MM.1S (cell line): Measurements from ENCODE around the gene MTTP.

Source experiments
- DNase-seq: peaks from one replicate; pipeline ENCODE4 v3.0.0-alpha.2; 2015
- H2AFZ ChIP-seq: fragments of 300-600 bp; sonication (generic); 2 replicates; pipeline ENCODE4 v1.6.0; 2016; ENCODE audit warnings: antibody characterized with exemption, low read length
- H3F3A ChIP-seq: fragments of 300-600 bp; sonication (generic); 2 replicates; pipeline ENCODE4 v1.6.1; 2016; ENCODE audit warnings: mild to moderate bottlenecking, antibody characterized with exemption, low read length, moderate library complexity, mixed read lengths; ENCODE audit not compliant: insufficient read depth
- H3K27ac ChIP-seq: fragments of 300-600 bp; sonication (generic); 2 replicates; pipeline ENCODE4 v1.5.1; 2016; ENCODE audit warnings: mild to moderate bottlenecking, low read length
- H3K27me3 ChIP-seq: fragments of 300-600 bp; sonication (generic); replicated peaks from 2 replicates; pipeline ENCODE4 v1.6.0; 2016; ENCODE audit warnings: low read length; ENCODE audit not compliant: insufficient read depth
- H3K36me3 ChIP-seq: fragments of 300-600 bp; sonication (generic); replicated peaks from 2 replicates; pipeline ENCODE4 v1.6.1; 2016; ENCODE audit warnings: mild to moderate bottlenecking, low read length, mixed read lengths; ENCODE audit not compliant: insufficient read depth
- H3K4me1 ChIP-seq: fragments of 300-600 bp; sonication (generic); 2 replicates; pipeline ENCODE4 v1.6.1; 2016; ENCODE audit warnings: low read length, mixed read lengths
- H3K4me2 ChIP-seq: fragments of 300-600 bp; sonication (generic); 2 replicates; pipeline ENCODE4 v1.6.0; 2016; ENCODE audit warnings: low read depth, low read length
- H3K4me3 ChIP-seq: fragments of 300-600 bp; sonication (generic); 2 replicates; pipeline ENCODE4 v1.5.1; 2016; ENCODE audit warnings: low read length, mixed read lengths
- H3K79me2 ChIP-seq: fragments of 300-600 bp; sonication (generic); 2 replicates; pipeline ENCODE4 v1.6.1; 2016; ENCODE audit warnings: mixed run types, low read length, mixed read lengths
- H3K9ac ChIP-seq: fragments of 300-600 bp; sonication (generic); 2 replicates; pipeline ENCODE4 v1.6.1; 2016; ENCODE audit warnings: low read length, mixed read lengths
- H3K9me2 ChIP-seq: fragments of 300-600 bp; sonication (generic); replicated peaks from 2 replicates; pipeline ENCODE4 v1.6.1; 2016; ENCODE audit warnings: mild to moderate bottlenecking, low read length, mixed read lengths; ENCODE audit not compliant: insufficient read depth
- H3K9me3 ChIP-seq: fragments of 300-600 bp; sonication (generic); replicated peaks from 2 replicates; pipeline ENCODE4 v1.6.1; 2016; ENCODE audit warnings: mild to moderate bottlenecking, low read length, mixed read lengths; ENCODE audit not compliant: insufficient read depth
- H4K20me1 ChIP-seq: fragments of 300-600 bp; sonication (generic); 2 replicates; pipeline ENCODE4 v1.6.1; 2016; ENCODE audit warnings: mild to moderate bottlenecking, low read length, moderate library complexity, mixed read lengths; ENCODE audit not compliant: insufficient read depth
- EZH2 ChIP-seq: fragments of 300-600 bp; sonication (generic); optimal IDR thresholded peaks from 2 replicates; pipeline ENCODE3; 2017; ENCODE audit warnings: low read depth, mild to moderate bottlenecking, antibody characterized with exemption, low read length, mixed read lengths
- EZH2phosphoT487 ChIP-seq: fragments of 300-600 bp; sonication (generic); IDR thresholded peaks from 2 replicates; pipeline ENCODE4 v1.6.1; 2018; ENCODE audit warnings: antibody characterized with exemption, low read length
- TF ChIP-seq, protein P1 (sequence below): fragments of 300-600 bp; sonication (generic); IDR thresholded peaks from 2 replicates; pipeline ENCODE4 v1.5.1; 2016; ENCODE audit warnings: antibody characterized with exemption, low read length, mixed read lengths

MTTP gene

DNA sequence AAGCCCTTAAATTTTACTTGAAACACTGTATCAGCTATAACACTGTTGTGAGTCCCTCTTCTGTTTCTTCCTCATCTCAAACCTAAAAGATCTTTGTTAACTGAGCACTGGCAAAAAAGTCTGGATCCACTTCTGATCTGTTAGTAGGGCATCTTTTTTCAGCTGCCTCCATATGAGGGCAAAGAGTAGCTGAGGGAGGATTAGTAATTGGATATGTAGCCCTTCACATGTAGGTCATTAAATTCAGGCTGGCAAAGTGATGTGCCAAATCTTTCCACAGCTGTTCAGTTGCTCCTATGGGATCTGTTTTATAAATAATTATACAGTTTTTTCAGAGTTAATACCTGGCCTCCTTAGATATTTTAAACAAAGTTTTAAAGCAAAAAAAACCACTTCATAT is 9.7 kb upstream of the MTTP start:
- Histone ChIP-seq H3K27me3 (no peaks in the 10 kb centered on the region), H3F3A (peaks cover 7% of the 10 kb centered on the region), H3K9ac (no peak overlapping the region), H3K79me2 (no peaks in the 10 kb centered on the region), H3K4me1 (peaks cover 7% of the 10 kb centered on the region), H4K20me1 (no peaks in the 10 kb centered on the region), H3K4me3 (no peak overlapping the region), H3K4me2 (peak overlapping the region; percentile 75; the same call in 1 of the 2 replicates), H3K36me3 (no peaks in the 10 kb centered on the region), H3K9me3 (no peaks in the 10 kb centered on the region), H3K27ac (no peak overlapping the region), H2AFZ (peak overlapping the region; percentile 34), H3K9me2 (no peaks in the 10 kb centered on the region)
- no peak for DNase-seq
- TF ChIP-seq EZH2phosphoT487 (no peak), EZH2 (no peak)
- TF ChIP-seq, protein P1, sequence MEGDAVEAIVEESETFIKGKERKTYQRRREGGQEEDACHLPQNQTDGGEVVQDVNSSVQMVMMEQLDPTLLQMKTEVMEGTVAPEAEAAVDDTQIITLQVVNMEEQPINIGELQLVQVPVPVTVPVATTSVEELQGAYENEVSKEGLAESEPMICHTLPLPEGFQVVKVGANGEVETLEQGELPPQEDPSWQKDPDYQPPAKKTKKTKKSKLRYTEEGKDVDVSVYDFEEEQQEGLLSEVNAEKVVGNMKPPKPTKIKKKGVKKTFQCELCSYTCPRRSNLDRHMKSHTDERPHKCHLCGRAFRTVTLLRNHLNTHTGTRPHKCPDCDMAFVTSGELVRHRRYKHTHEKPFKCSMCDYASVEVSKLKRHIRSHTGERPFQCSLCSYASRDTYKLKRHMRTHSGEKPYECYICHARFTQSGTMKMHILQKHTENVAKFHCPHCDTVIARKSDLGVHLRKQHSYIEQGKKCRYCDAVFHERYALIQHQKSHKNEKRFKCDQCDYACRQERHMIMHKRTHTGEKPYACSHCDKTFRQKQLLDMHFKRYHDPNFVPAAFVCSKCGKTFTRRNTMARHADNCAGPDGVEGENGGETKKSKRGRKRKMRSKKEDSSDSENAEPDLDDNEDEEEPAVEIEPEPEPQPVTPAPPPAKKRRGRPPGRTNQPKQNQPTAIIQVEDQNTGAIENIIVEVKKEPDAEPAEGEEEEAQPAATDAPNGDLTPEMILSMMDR: no peak

DNA sequence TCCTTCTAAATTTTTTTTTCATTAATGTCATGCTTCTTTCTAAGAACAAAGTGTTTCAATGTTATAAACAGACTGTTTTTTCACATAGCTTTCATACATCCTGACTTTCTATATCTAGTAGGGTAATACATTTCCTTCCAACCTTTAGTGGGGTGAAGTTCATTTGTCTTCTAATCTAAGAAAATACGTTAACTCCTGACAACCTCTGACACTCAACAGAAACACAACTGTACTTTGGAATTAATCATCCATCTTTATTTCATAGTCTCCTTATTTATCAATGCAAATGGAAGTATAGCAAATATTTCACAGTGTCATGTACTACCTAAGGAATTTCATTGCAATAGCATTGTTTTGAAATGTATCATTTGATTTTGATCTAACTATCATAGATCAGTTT is 2.7 kb upstream of the MTTP start:
- H3K4me1 ChIP-seq: no peaks in the 10 kb centered on the region
- H3K4me2 ChIP-seq: no peak overlapping the region
- TF ChIP-seq, protein P1: no peak
- TF ChIP-seq EZH2 (no peak), EZH2phosphoT487 (no peak)
- no peaks in the 10 kb centered on the region for H3K27me3 ChIP-seq
- H3K9me3 ChIP-seq: no peaks in the 10 kb centered on the region
- no peaks in the 10 kb centered on the region for H3K9me2 ChIP-seq
- no peaks in the 10 kb centered on the region for H4K20me1 ChIP-seq
- no peak overlapping the region for H3K9ac ChIP-seq
- no peak for DNase-seq
- H3F3A ChIP-seq: no peaks in the 10 kb centered on the region
- H3K36me3 ChIP-seq: no peaks in the 10 kb centered on the region
- no peak overlapping the region for H3K27ac ChIP-seq
- H3K79me2 ChIP-seq: no peaks in the 10 kb centered on the region
- no peak overlapping the region for H3K4me3 ChIP-seq
- H2AFZ ChIP-seq: no peak overlapping the region

DNA sequence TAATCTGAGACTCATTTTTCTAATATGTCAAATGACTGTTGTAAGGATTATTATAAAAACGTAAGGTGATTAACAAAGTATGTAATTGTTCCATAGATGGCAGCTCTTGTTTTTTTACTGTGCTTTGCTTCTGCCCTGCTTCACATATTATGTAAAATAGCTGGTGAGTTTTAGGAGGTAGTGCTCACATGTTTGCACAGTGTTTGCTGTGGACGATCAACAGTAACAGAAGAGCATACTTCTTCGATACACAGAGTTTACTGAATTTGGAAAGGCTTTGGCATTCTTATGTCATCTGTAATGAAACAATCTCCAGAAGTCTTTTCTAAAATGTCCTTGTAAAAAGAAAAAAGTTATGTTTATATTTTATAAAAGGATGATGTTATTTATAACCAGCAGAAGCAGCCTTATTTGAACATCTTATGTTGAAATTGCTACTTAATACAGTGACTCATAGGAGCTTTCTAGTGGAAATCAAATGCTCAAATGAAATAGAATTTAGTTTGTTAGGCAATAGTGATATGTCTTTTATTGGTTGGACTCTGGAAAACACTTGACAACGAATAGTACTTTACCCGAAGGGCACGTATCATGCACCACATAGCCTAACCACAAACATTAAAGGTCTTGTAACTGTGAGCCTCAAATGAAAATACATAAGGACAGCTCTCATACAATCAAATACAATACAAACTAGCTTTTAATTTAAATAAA is 1.9 kb upstream of the MTTP start:
- no peaks in the 10 kb centered on the region for H3K36me3 ChIP-seq
- H3F3A ChIP-seq: no peaks in the 10 kb centered on the region
- no peak overlapping the region for H3K4me2 ChIP-seq
- DNase-seq: no peak
- no peak for TF ChIP-seq EZH2phosphoT487
- TF ChIP-seq, protein P1: no peak
- TF ChIP-seq EZH2: no peak
- H4K20me1 ChIP-seq: no peaks in the 10 kb centered on the region
- no peaks in the 10 kb centered on the region for H3K9me2 ChIP-seq
- H3K4me3 ChIP-seq: no peak overlapping the region
- no peak overlapping the region for H2AFZ ChIP-seq
- H3K27ac ChIP-seq: no peak overlapping the region
- H3K27me3 ChIP-seq: no peaks in the 10 kb centered on the region
- no peak overlapping the region for H3K9ac ChIP-seq
- no peaks in the 10 kb centered on the region for H3K9me3 ChIP-seq
- no peaks in the 10 kb centered on the region for H3K4me1 ChIP-seq
- H3K79me2 ChIP-seq: no peaks in the 10 kb centered on the region
